Right atrium auricular region (tissue), 2 donors: ENCODE measurements around the gene NDUFA13. TPM values are rescaled to one million over a fixed set of nuclear protein-coding genes. Genes with fewer than 3 reads are reported as not detected.
A peak's percentile ranks its signal among the peaks of the same experiment; 100 is the strongest.

ENCODE experiments used
- DNase-seq: peaks from one replicate; pipeline ENCODE4 v3.0.0-alpha.2; 2019; ENCODE audit warnings: low spot score
- H3K27ac ChIP-seq, 2 donors: fragments of 200-600 bp; sonication (generic); 1 replicate in 1 of 2; 2 replicates in 1 of 2; pipeline ENCODE4 v1.5.1; 2016 to 2019
- H3K27me3 ChIP-seq, 2 donors: fragments of 200-600 bp; sonication (generic); one replicate each; pipeline versions ENCODE4 v1.5.1 to v1.6.0; 2017 to 2019
- H3K36me3 ChIP-seq: fragments of 200-600 bp; sonication (generic); one replicate; pipeline ENCODE4 v1.5.1; 2016
- H3K4me1 ChIP-seq, 2 donors: fragments of 200-600 bp; sonication (generic); one replicate each; pipeline versions ENCODE4 v1.5.1 to v1.6.0; 2017 to 2019
- H3K4me3 ChIP-seq, 2 donors: fragments of 200-600 bp; sonication (generic); 1 replicate in 1 of 2; 2 replicates in 1 of 2; pipeline ENCODE4 v1.5.1; 2017 to 2019; ENCODE audit warnings: mild to moderate bottlenecking in 1 of 2, moderate library complexity in 1 of 2
- H3K9me3 ChIP-seq, 2 donors: fragments of 200-600 bp; sonication (generic); one replicate each; pipeline ENCODE4 v1.5.1; 2019
- total RNA-seq, 2 donors: library from RNA; depleted of rRNA; stranded (reverse); fragments of >200 nt; gene quantifications; one replicate each; pipeline ENCODE4 v1.1.0, GENCODE V29; 2016
- TF ChIP-seq, protein P1 (sequence below), 2 donors: fragments of 200-600 bp; sonication (generic); IDR thresholded peaks; one replicate each; pipeline ENCODE4 v1.5.1; 2019; ENCODE audit warnings: antibody characterized with exemption in 2 of 2

NDUFA13 gene
- total RNA-seq, 2 donors from 2014 or later, result 59.3 to 198 TPM

DNA sequence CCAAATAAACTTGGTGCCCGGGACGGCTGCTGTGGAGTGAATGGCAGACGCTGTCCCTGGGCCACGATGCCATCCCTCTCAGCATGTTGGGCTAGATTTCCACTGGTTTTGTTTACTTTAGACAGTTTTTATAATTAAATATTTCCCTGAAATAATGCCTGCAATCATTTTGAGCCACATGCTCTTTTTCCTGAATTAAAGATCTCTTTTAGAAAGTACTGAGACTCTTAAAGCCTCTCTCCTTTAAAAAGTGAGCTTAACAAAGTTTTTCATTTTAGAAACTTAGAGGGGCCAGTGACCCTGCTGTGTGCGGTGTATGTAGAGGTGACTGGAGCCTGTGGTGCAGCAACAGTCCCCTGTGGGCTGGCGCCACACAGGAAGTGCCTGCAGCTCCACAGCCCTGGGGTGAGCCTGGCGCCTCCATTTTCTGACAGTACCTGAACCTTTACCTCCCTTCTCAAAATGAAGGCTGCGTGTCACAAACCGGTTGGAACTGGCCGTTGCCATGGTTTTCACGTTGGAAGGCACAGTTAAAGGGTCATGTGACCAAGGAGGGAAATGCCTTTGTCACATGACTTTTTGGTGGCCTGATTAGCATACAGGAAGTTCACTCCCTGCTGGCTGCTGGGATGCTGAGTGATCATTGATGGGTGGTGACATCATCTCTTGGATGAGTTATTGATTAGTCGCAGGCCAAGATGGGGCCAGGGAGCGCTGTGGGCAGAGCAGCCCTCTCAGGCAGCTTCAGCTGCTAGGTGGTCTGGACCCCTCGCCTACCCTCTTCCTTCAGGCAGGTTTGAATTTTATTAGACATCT is 26.9 kb upstream of the NDUFA13 start:
- TF ChIP-seq, protein P1, sequence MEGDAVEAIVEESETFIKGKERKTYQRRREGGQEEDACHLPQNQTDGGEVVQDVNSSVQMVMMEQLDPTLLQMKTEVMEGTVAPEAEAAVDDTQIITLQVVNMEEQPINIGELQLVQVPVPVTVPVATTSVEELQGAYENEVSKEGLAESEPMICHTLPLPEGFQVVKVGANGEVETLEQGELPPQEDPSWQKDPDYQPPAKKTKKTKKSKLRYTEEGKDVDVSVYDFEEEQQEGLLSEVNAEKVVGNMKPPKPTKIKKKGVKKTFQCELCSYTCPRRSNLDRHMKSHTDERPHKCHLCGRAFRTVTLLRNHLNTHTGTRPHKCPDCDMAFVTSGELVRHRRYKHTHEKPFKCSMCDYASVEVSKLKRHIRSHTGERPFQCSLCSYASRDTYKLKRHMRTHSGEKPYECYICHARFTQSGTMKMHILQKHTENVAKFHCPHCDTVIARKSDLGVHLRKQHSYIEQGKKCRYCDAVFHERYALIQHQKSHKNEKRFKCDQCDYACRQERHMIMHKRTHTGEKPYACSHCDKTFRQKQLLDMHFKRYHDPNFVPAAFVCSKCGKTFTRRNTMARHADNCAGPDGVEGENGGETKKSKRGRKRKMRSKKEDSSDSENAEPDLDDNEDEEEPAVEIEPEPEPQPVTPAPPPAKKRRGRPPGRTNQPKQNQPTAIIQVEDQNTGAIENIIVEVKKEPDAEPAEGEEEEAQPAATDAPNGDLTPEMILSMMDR (IDR thresholded peaks at IDR 0.05), result no peak
- peaks cover 15% of the 10 kb centered on the region for H3K36me3 ChIP-seq
- H3K27me3 ChIP-seq, result no peaks in the 10 kb centered on the region
- peak; percentile 89 for DNase-seq
- peak overlapping the region in 1 of 2 donors; percentile 22 for H3K4me3 ChIP-seq
- H3K4me1 ChIP-seq, result peaks cover 0 to 55% of the 10 kb centered on the region in 2 donors
- peak overlapping the region; percentile 62 to 69 for H3K27ac ChIP-seq
- H3K9me3 ChIP-seq, result no peaks in the 10 kb centered on the region

- Histone ChIP-seq H3K27me3 (no peaks in the 10 kb centered on the region), H3K36me3 (peaks cover 22% of the 10 kb centered on the region), H3K27ac (peak overlapping the region; percentile 62 to 69), H3K4me3 (peak overlapping the region in 1 of 2 donors; percentile 22), H3K9me3 (no peaks in the 10 kb centered on the region), H3K4me1 (peaks cover 0 to 52% of the 10 kb centered on the region in 2 donors)
- TF ChIP-seq, protein P1 (IDR thresholded peaks at IDR 0.05), result no peak
- no peak for DNase-seq
Measured at GRCh38 chr19:19489804-19490204, 26.2 kb upstream of the NDUFA13 start.

GRCh38 chr19:19490214-19490968 is 25.6 kb upstream of the NDUFA13 start:
- no peak overlapping the region for H3K4me3 ChIP-seq

GRCh38 chr19:19491321-19492025 is 24.6 kb upstream of the NDUFA13 start:
- Histone ChIP-seq H3K27me3 (no peaks in the 10 kb centered on the region), H3K4me3 (no peak overlapping the region), H3K9me3 (no peaks in the 10 kb centered on the region), H3K27ac (no peak overlapping the region), H3K36me3 (peaks cover 33% of the 10 kb centered on the region), H3K4me1 (peaks cover 0 to 38% of the 10 kb centered on the region in 2 donors)
- TF ChIP-seq, protein P1 (IDR thresholded peaks at IDR 0.05), result no peak
- no peak for DNase-seq

More at GRCh38 chr19:19490214-19490968, 25.6 kb upstream of the NDUFA13 start:
- no peaks in the 10 kb centered on the region for H3K27me3 ChIP-seq
- peak; percentile 88 for DNase-seq
- peaks cover 24% of the 10 kb centered on the region for H3K36me3 ChIP-seq
- TF ChIP-seq, protein P1 (IDR thresholded peaks at IDR 0.05), result peak; percentile 76 to 90
- H3K9me3 ChIP-seq, result no peaks in the 10 kb centered on the region
- H3K27ac ChIP-seq, result peak overlapping the region; percentile 62 to 69
- peaks cover 0 to 46% of the 10 kb centered on the region in 2 donors for H3K4me1 ChIP-seq

DNA sequence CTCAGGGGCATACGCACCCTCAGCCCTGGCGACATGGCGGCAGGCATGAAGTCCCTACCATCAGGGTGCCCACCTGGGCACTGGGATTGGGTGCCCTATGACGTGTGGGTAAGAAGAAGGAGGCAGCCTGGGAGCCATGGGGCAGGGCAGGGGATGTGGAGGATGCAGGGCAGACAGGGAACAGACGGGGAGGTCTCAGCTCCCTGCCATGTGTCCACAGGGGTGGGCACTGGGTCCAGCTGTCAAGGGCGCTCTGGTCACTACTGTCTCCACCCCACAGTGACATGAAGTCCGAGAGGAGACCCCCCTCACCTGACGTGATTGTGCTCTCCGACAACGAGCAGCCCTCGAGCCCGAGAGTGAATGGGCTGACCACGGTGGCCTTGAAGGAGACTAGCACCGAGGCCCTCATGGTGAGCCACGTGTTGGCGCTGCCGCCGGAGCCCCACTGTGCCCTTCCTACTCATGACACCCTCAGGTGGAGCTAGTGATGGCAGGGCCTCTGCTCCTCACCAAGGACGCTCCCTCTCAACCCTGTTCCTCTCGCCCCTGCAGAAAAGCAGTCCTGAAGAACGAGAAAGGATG is 23.9 kb upstream of the NDUFA13 start:
- Histone ChIP-seq H3K4me3 (no peak overlapping the region), H3K36me3 (peaks cover 38% of the 10 kb centered on the region), H3K9me3 (no peaks in the 10 kb centered on the region), H3K4me1 (peaks cover 0 to 36% of the 10 kb centered on the region in 2 donors), H3K27me3 (no peaks in the 10 kb centered on the region), H3K27ac (no peak overlapping the region)
- TF ChIP-seq, protein P1 (IDR thresholded peaks at IDR 0.05), result no peak
- no peak for DNase-seq
